Psoas muscle (tissue), 8 donors: ENCODE results near the gene KCNJ5. TPM values are rescaled to one million over a fixed set of nuclear protein-coding genes. Genes with fewer than 3 reads are reported as not detected.
A peak's percentile ranks its signal among the peaks of the same experiment; 100 is the strongest.

Source experiments
- ATAC-seq, 4 donors: fragments of 200-7000 bp; cut with Tn5 transposase; one replicate each; pipeline ENCODE4 v1.9.1; 2020; ENCODE audit warnings: moderate library complexity in 3 of 4, mild to moderate bottlenecking in 2 of 4
- DNase-seq, 2 donors: peaks; one replicate each; pipeline ENCODE4 v3.0.0-alpha.2; 2020
- H3K27ac ChIP-seq: fragments of 200-600 bp; one replicate; pipeline ENCODE4 v1.8.0; 2022
- H3K27me3 ChIP-seq, 3 donors: fragments of 200-600 bp in 1 of 3; one replicate each; pipeline versions ENCODE4 v1.6.1 to v1.8.0; 2013 to 2022; ENCODE audit warnings: low read length in 2 of 3, mild to moderate bottlenecking in 2 of 3, moderate library complexity in 1 of 3; ENCODE audit not compliant: insufficient read depth in 3 of 3
- H3K36me3 ChIP-seq, 2 donors: fragments of 200-600 bp in 1 of 2; one replicate each; pipeline versions ENCODE4 v1.6.1 to v1.8.0; 2013 to 2022; ENCODE audit warnings: low read depth in 1 of 2, mild to moderate bottlenecking in 1 of 2, moderate library complexity in 1 of 2; ENCODE audit not compliant: insufficient read depth in 1 of 2
- H3K4me1 ChIP-seq: fragments of 200-600 bp; one replicate; pipeline ENCODE4 v1.8.0; 2022
- H3K4me3 ChIP-seq: fragments of 200-600 bp; one replicate; pipeline ENCODE4 v1.8.0; 2022; ENCODE audit warnings: mild to moderate bottlenecking
- H3K9me3 ChIP-seq: fragments of 200-600 bp; one replicate; pipeline ENCODE4 v1.8.0; 2022
- WGBS, 3 donors: extraction: QIAGEN DNeasy Blood & Tissue Kit; methylation state at CpG; one replicate each; pipeline versions ENCODE4 v1.1.6 to v1.1.7; 2013; 5-methylcytosine and 5-hydroxymethylcytosine counted together
- intact Hi-C, 2 donors: fragments of 100-400 bp; cut with DNase I; formaldehyde crosslinking; loops; one replicate each; pipeline versions ENCODE4 v1.11.0 to v1.14.2; 2022
- polyA plus RNA-seq, 3 donors: library from polyadenylated mRNA; stranded (reverse); fragments of 200-250 nt; gene quantifications; one replicate each; pipeline ENCODE4 v1.2.3, GENCODE V29; 2013
- total RNA-seq, 4 donors: library from RNA; stranded (reverse); fragmentation: NEBNext Ultra II Directional in 2 of 4; extraction: Animal tissue kit (Norgen Biotek cat#: 25700) in 2 of 4; gene quantifications; one replicate each; pipeline versions ENCODE4 v1.2.1 to v1.2.4, GENCODE V29; 2021 to 2023
- TF ChIP-seq, protein P1 (sequence below): fragments of 200-600 bp; IDR thresholded peaks from one replicate; pipeline ENCODE4 v1.8.0; 2022; ENCODE audit warnings: antibody characterized with exemption
- donor health status: healthy with polysubstance abuse.
- donor health status: DM: no; HTN: no; CAD: no; lungs with moderate emphysema.
- donor health status: Bipolar disorder and iron deficiency.
- donor health status: healthy.
- donor health status: DM: yes; HTN: yes; CAD: no.
- donor health status: DM: no; HTN: no; CAD: no.
- donor health status: DM: no; HTN: no; CAD: no.
- donor health status: DM: yes; HTN: yes; CAD: no.

Gene KCNJ5
- total and polyA plus RNA-seq, 7 donors, result 0.01 to 0.46 (median 0.24) TPM

DNA sequence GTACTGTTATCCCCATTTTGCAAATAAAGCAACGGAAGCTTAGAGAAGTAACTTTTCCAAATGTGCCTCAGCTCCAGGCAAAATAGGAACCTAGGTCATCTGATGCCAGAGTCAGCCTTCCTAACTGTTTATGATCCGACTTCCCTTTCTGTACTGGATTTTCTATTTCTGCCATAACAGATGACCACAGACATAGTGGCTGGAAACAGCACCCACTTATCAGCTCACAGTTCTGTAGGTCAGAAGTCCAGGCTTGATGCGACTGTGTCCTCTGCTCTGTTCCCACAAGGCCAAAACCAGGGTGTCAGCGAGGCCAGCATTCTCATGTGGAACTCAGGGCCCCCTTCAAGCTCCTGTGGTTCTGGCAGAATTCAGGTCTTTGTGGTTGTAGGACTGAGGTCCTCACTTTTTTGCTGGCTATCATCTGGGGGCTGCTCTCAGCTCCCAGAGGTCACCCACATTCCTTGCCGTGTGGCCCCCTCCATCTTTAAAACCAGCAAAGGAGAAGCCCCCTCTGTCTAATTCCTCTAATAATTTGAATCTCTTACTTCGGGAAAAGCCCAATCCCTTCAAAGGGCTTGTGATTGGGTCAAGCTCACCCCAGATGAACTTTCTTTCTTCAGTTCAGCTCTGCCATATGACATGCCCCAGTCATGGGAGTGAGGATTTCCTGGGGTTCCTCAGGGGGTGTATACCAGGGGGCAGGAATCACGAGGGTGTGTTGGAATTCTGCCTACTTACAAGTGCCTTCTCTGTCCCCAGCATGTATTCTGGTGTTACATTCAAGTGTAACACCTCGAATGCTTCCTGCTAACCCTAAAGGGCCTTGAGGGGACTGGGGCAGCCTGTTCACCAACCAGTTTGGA is 15.3 kb downstream of the KCNJ5 start:
- TF ChIP-seq, protein P1, sequence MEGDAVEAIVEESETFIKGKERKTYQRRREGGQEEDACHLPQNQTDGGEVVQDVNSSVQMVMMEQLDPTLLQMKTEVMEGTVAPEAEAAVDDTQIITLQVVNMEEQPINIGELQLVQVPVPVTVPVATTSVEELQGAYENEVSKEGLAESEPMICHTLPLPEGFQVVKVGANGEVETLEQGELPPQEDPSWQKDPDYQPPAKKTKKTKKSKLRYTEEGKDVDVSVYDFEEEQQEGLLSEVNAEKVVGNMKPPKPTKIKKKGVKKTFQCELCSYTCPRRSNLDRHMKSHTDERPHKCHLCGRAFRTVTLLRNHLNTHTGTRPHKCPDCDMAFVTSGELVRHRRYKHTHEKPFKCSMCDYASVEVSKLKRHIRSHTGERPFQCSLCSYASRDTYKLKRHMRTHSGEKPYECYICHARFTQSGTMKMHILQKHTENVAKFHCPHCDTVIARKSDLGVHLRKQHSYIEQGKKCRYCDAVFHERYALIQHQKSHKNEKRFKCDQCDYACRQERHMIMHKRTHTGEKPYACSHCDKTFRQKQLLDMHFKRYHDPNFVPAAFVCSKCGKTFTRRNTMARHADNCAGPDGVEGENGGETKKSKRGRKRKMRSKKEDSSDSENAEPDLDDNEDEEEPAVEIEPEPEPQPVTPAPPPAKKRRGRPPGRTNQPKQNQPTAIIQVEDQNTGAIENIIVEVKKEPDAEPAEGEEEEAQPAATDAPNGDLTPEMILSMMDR, result no peak
- peak in 2 of 4 donors; percentile 5 to 16 for ATAC-seq

DNA sequence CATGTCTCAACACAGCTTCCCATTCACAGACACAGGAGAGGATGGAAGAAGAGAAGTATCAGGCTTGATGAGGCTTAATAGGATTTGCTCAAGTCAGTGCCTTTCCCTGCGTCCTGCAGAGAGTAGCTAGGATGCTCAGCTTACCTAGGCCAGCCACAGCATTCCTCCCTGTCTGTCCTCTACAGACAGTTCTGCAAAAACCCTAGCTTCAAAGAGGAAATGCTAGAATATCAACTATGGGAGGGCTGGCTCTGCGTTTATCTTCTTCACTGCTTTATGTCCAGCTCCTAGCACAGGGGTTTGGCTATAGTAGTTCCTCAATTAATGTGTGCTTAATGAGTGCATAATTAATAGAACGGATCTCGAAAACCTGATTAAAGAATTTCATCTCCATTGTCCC is 16.4 kb downstream of the KCNJ5 start:
- no peaks in the 10 kb centered on the region for H3K36me3 ChIP-seq
- intact Hi-C loops, result no loop called here

More for the DNA sequence above, 15.3 kb downstream of the KCNJ5 start:
- H3K4me1 ChIP-seq, result no peaks in the 10 kb centered on the region
- 73 to 84% (median 76%) methylated on average over 8 of the region's 8 CpGs for WGBS, 3 donors
- H3K9me3 ChIP-seq, result no peaks in the 10 kb centered on the region
- peaks cover 0 to 41% (median 16%) of the 10 kb centered on the region in 3 donors for H3K27me3 ChIP-seq
- H3K36me3 ChIP-seq, result no peaks in the 10 kb centered on the region
- H3K27ac ChIP-seq, result no peak overlapping the region
- peak overlapping the region; percentile 59 for H3K4me3 ChIP-seq
- intact Hi-C loops, result no loop called here
- no peak for DNase-seq

DNA sequence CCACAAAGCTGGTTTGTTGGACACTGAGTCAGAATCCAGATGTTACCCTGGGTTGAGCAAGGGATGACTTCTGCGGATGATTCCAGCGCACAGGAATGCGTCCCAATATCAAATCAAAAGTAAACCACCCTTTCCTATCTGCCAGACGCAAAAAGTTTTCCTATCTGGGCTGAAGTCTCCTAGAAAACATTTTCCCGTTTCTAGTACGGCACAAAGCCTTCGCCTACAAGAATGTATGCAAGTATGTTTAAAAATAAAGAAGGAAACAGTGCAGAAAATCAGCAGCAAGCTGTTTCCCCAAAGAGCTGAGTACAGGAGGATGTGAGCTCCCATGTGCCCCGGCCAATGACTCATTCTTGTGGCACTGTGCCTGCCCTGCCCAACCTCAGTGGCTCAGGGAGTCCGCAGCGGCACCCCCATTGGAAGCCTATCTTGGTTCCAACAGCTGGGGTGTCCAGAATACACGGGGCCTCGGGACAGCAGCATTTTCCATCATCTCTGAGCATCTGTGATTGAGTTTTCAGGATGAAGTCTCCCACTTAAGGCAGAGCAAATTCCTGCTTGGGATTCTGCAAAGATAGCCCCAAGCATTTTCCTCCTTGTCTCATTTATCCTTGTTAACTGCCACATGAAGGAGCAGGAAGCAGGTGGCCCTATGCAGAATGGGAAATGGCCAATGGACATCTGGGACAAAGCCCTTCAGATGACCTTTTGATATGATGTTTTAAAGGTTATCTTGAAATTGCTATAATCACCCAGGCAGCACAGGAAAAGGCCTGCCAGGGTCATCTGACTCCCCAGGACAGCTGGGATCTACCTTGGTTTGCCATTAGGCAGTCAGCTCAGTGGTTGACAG is 17.5 kb downstream of the KCNJ5 start:
- DNase-seq, result peak; percentile 73 to 83
- H3K27ac ChIP-seq, result no peak overlapping the region

More for the DNA sequence above, 16.4 kb downstream of the KCNJ5 start:
- no peaks in the 10 kb centered on the region for H3K9me3 ChIP-seq
- TF ChIP-seq, protein P1, result no peak
- no peaks in the 10 kb centered on the region for H3K4me1 ChIP-seq
- H3K4me3 ChIP-seq, result no peak overlapping the region
- DNase-seq (no peak), ATAC-seq (no peak)
- peaks cover 0 to 34% (median 16%) of the 10 kb centered on the region in 3 donors for H3K27me3 ChIP-seq
- no peak overlapping the region for H3K27ac ChIP-seq
- 90 to 93% (median 91%) methylated on average over 4 of the region's 4 CpGs for whole genome bisulfite sequencing, 3 donors

DNA sequence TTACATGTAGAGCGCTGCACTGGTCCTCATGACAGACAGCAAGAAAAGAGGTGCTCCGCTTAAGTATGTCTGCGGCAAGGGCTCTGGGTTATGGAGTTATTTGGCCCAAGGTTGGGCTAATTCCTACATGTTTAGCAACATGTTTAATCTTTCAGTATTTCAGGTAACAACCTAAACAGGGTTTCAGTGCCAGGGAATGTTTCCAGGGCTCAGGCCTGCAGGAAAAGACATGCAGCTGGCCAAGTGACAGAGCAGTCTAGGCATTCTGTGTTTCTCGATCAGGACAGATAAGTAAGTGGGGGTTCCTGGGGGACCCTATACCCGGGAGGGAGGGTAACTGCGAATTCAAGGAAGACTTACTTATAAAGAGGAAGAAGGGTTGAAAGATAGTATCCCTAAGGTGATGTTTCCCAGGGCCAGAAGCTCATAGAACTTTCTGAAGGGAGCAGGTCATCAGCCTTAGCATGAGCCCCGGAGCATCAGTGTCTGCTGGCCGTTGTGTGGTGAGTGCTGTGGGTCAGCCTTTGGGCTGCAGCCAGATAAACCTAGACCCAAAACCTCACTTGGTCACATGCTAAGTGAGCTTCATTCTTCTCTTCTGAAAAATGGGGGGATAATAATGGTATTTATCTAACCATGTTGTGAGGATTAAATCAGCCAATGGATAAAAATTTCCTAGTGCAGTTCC is 18.4 kb downstream of the KCNJ5 start:
- Histone ChIP-seq H3K9me3 (no peaks in the 10 kb centered on the region), H3K27me3 (peaks cover 0 to 34% (median 15%) of the 10 kb centered on the region in 3 donors), H3K4me3 (no peak overlapping the region), H3K27ac (no peak overlapping the region), H3K4me1 (no peaks in the 10 kb centered on the region), H3K36me3 (no peaks in the 10 kb centered on the region)
- no peak for DNase-seq
- intact Hi-C loops, result no loop called here
- no peak for ATAC-seq
- TF ChIP-seq, protein P1, result no peak
- 79 to 85% (median 82%) methylated on average over 8 of the region's 8 CpGs for WGBS, 3 donors

More for the DNA sequence above, 17.5 kb downstream of the KCNJ5 start:
- no peaks in the 10 kb centered on the region for H3K4me1 ChIP-seq
- no peaks in the 10 kb centered on the region for H3K9me3 ChIP-seq
- TF ChIP-seq, protein P1, result no peak
- ATAC-seq, result peak in 3 of 4 donors; percentile 64 to 66 (median 65)
- H3K36me3 ChIP-seq, result no peaks in the 10 kb centered on the region
- H3K27me3 ChIP-seq, result peaks cover 0 to 34% (median 18%) of the 10 kb centered on the region in 3 donors
- H3K4me3 ChIP-seq, result no peak overlapping the region
- intact Hi-C loops, result no loop called here
- WGBS, 3 donors, result 17 to 31% (median 23%) methylated on average over 12 of the region's 12 CpGs
